T-helper 2 cell treated with Interferon-gamma antibody and Interleukin-4, amounts not matched to agents 5 μg/mL and 100 μg/mL, for 36 hours (primary cell): ENCODE results near the gene IRS2.
"Not testable (repeated sequence)": the region's sequence is repeated elsewhere in the genome, so short reads cannot be mapped to it uniquely, and the experiment has no call there.

Experiments used
- DNase-seq: peaks from one replicate; pipeline ENCODE4 v3.0.0; 2021; ENCODE audit warnings: low spot score
- H3K27ac Mint-ChIP-seq: one replicate; pipeline ENCODE4 v1.8.0; 2021; ENCODE audit warnings: mild to moderate bottlenecking, mixed read lengths
- H3K27me3 Mint-ChIP-seq: one replicate; pipeline ENCODE4 v1.8.0; 2021; ENCODE audit warnings: low read depth, mixed read lengths
- H3K36me3 Mint-ChIP-seq: one replicate; pipeline ENCODE4 v1.8.0; 2021; ENCODE audit warnings: low read depth, mixed read lengths
- H3K4me1 Mint-ChIP-seq: one replicate; pipeline ENCODE4 v1.8.0; 2021; ENCODE audit warnings: low read depth, mixed read lengths
- H3K4me3 Mint-ChIP-seq: one replicate; pipeline ENCODE4 v1.8.0; 2022; ENCODE audit warnings: mild to moderate bottlenecking, moderate library complexity, mixed read lengths
- H3K9me3 Mint-ChIP-seq: one replicate; pipeline ENCODE4 v1.8.0; 2021; ENCODE audit warnings: mixed read lengths

Gene IRS2, protein sequence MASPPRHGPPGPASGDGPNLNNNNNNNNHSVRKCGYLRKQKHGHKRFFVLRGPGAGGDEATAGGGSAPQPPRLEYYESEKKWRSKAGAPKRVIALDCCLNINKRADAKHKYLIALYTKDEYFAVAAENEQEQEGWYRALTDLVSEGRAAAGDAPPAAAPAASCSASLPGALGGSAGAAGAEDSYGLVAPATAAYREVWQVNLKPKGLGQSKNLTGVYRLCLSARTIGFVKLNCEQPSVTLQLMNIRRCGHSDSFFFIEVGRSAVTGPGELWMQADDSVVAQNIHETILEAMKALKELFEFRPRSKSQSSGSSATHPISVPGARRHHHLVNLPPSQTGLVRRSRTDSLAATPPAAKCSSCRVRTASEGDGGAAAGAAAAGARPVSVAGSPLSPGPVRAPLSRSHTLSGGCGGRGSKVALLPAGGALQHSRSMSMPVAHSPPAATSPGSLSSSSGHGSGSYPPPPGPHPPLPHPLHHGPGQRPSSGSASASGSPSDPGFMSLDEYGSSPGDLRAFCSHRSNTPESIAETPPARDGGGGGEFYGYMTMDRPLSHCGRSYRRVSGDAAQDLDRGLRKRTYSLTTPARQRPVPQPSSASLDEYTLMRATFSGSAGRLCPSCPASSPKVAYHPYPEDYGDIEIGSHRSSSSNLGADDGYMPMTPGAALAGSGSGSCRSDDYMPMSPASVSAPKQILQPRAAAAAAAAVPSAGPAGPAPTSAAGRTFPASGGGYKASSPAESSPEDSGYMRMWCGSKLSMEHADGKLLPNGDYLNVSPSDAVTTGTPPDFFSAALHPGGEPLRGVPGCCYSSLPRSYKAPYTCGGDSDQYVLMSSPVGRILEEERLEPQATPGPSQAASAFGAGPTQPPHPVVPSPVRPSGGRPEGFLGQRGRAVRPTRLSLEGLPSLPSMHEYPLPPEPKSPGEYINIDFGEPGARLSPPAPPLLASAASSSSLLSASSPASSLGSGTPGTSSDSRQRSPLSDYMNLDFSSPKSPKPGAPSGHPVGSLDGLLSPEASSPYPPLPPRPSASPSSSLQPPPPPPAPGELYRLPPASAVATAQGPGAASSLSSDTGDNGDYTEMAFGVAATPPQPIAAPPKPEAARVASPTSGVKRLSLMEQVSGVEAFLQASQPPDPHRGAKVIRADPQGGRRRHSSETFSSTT (N-terminal part only)

DNA sequence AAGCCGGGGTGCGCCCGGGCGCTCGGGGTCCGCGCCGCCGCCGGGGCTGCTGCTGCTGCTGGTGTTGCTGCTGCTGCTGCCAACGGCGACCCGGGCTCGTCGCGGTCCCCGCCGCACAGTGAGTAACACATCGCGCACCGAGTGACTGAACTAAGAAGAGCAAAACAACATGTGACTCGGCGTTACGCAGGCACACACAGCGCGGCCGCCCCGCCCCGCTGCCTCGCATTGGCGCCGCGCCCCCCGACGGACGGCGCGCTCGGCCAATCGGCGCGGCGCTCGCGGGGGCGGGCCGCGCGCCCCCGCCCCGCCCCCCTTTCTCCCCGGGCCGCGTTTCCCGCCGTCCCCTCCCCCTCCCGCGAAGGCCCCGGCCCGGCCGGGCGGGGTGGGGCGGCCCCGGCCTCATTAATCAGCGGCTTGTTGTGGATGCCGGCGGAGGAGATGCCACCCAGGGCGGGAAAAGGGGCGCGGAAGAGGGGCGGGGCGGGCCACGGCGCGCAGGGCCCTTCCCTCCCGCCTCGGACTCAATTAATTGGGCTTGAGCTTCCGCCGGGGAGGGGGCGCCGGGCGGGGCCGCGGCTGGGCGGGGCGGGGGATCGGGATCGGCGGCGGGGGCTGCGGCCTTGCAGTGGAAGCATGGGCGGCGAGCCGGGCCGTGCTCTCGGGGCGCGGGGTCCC, at the start of gene IRS2:
Gene IRS2, minus strand, starts transcription at position 127 of the 678 bp plus-strand sequence. CDS start 530 bp downstream, outside the sequence.
- H3K9me3 Mint-ChIP-seq = no peaks in the 10 kb centered on the region
- peak; percentile 95 for DNase-seq
- peaks cover 4% of the 10 kb centered on the region for H3K36me3 Mint-ChIP-seq
- peak within 1 kb of the TSS; percentile 80 for H3K4me3 Mint-ChIP-seq
- H3K27ac Mint-ChIP-seq = peak within 1 kb of the TSS; percentile 81
- peaks cover 25% of the 10 kb centered on the region for H3K27me3 Mint-ChIP-seq
- peaks cover 30% of the 10 kb centered on the region for H3K4me1 Mint-ChIP-seq

- Mint-ChIP-seq H3K27ac (no peak overlapping the region), H3K9me3 (no peaks in the 10 kb centered on the region), H3K27me3 (peaks cover 28% of the 10 kb centered on the region), H3K4me1 (peaks cover 3% of the 10 kb centered on the region), H3K4me3 (no peak overlapping the region), H3K36me3 (no peaks in the 10 kb centered on the region)
- DNase-seq = no peak
Measured at GRCh38 chr13:109834973-109835720, 48.8 kb upstream of the IRS2 start.

GRCh38 chr13:109833940-109834339, 47.6 kb upstream of the IRS2 start:
- peaks cover 22% of the 10 kb centered on the region for H3K27me3 Mint-ChIP-seq
- DNase-seq = no peak
- H3K9me3 Mint-ChIP-seq = no peaks in the 10 kb centered on the region
- no peak overlapping the region for H3K4me3 Mint-ChIP-seq
- H3K36me3 Mint-ChIP-seq = no peaks in the 10 kb centered on the region
- H3K4me1 Mint-ChIP-seq = no peaks in the 10 kb centered on the region
- H3K27ac Mint-ChIP-seq = no peak overlapping the region

GRCh38 chr13:109833071-109833470, 46.7 kb upstream of the IRS2 start:
- H3K4me1 Mint-ChIP-seq = no peaks in the 10 kb centered on the region
- no peak overlapping the region for H3K27ac Mint-ChIP-seq
- H3K36me3 Mint-ChIP-seq = no peaks in the 10 kb centered on the region
- DNase-seq = no peak
- no peaks in the 10 kb centered on the region for H3K9me3 Mint-ChIP-seq
- H3K27me3 Mint-ChIP-seq = peaks cover 22% of the 10 kb centered on the region
- H3K4me3 Mint-ChIP-seq = no peak overlapping the region

DNA sequence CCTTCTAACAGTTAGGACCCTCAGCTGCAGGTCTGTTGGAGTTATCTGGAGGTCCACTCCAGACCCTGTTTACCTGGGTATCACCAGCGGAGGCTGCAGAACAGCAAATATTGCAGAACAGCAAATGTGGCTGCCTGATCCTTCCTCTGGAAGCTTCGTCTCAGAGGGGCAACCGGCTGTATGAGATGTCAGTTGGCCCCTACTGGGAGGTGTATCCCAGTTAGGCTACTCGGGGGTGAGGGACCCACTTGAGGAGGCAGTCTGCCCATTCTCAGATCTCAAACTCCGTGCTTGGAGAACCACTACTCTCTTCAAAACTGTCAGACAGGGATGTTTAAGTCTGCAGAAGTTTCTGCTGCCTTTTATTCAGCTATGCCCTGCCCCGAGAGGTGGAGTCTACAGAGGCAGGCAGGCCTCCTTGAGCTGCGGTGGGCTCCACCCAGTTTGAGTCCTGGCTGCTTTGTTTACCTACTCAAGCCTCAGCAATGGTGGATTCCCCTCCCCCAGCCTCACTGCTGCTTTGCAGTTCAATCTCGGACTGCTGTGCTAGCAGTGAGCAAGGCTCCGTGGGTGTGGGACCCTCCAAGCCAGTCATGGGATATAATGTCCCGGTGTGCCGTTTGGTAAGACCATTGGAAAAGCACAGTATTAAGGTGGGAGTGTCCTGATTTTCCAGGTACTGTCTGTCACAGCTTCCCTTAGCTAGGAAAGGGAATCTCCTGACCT, 42.4 kb upstream of the IRS2 start:
- H3K9me3 Mint-ChIP-seq, H3K4me1 Mint-ChIP-seq, H3K4me3 Mint-ChIP-seq, H3K36me3 Mint-ChIP-seq, DNase-seq, H3K27ac Mint-ChIP-seq: not testable (repeated sequence)
- peaks cover 25% of the 10 kb centered on the region for H3K27me3 Mint-ChIP-seq

- not testable (repeated sequence) for H3K27ac Mint-ChIP-seq, H3K4me1 Mint-ChIP-seq, H3K36me3 Mint-ChIP-seq, H3K4me3 Mint-ChIP-seq, H3K9me3 Mint-ChIP-seq, DNase-seq
- peaks cover 28% of the 10 kb centered on the region for H3K27me3 Mint-ChIP-seq
Measured at GRCh38 chr13:109823201-109823600, 36.8 kb upstream of the IRS2 start.

DNA sequence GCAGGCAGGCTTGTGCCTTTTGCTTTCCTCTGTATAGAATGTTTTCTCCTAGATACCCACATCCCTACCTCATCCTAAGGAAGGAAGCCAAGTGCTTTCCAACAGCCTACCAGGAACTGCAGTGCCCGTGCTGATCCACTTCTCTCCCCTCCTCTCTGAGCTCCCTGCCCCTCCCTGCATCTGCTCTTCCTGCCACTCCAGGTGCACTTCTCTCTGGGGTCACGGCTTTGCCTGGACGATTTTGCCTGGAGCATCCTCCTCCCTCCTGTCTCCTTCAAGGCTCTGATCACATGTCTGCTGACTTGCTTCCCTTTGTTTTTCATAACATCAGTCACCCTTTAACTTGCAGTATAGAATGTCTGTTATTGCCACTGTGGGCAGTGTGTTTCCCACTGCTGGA, 34.7 kb upstream of the IRS2 start:
- H3K4me1 Mint-ChIP-seq = no peaks in the 10 kb centered on the region
- no peaks in the 10 kb centered on the region for H3K36me3 Mint-ChIP-seq
- no peak overlapping the region for H3K4me3 Mint-ChIP-seq
- H3K9me3 Mint-ChIP-seq = no peaks in the 10 kb centered on the region
- peaks cover 33% of the 10 kb centered on the region for H3K27me3 Mint-ChIP-seq
- no peak for DNase-seq
- H3K27ac Mint-ChIP-seq = no peak overlapping the region

DNA sequence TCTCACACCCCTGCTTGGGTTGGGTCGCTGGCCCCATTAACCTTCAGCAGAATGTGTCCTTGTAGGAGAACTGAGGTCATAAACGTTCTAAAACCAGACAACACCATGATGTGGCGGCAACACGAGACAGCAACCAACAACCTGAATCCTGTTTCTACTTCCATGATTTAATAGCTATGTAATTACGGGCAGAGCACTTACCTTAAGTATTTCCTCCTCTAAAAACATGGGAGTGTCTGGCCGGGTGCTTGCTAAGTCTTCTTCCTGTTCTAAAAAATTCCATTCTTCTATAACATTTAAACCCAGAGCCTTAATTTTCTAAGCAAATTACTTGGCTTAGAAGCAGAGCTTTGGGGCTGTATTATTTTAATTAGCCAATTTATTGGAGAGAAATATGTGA, 33.5 kb upstream of the IRS2 start:
- Mint-ChIP-seq H3K4me3 (no peak overlapping the region), H3K36me3 (no peaks in the 10 kb centered on the region), H3K27ac (no peak overlapping the region), H3K27me3 (peaks cover 28% of the 10 kb centered on the region), H3K9me3 (no peaks in the 10 kb centered on the region), H3K4me1 (no peaks in the 10 kb centered on the region)
- DNase-seq = no peak

- Mint-ChIP-seq H3K27me3 (peaks cover 28% of the 10 kb centered on the region), H3K9me3 (no peaks in the 10 kb centered on the region), H3K36me3 (no peaks in the 10 kb centered on the region), H3K27ac (no peak overlapping the region), H3K4me3 (no peak overlapping the region), H3K4me1 (no peaks in the 10 kb centered on the region)
- DNase-seq = no peak
Measured at GRCh38 chr13:109818886-109819285, 32.5 kb upstream of the IRS2 start.

DNA sequence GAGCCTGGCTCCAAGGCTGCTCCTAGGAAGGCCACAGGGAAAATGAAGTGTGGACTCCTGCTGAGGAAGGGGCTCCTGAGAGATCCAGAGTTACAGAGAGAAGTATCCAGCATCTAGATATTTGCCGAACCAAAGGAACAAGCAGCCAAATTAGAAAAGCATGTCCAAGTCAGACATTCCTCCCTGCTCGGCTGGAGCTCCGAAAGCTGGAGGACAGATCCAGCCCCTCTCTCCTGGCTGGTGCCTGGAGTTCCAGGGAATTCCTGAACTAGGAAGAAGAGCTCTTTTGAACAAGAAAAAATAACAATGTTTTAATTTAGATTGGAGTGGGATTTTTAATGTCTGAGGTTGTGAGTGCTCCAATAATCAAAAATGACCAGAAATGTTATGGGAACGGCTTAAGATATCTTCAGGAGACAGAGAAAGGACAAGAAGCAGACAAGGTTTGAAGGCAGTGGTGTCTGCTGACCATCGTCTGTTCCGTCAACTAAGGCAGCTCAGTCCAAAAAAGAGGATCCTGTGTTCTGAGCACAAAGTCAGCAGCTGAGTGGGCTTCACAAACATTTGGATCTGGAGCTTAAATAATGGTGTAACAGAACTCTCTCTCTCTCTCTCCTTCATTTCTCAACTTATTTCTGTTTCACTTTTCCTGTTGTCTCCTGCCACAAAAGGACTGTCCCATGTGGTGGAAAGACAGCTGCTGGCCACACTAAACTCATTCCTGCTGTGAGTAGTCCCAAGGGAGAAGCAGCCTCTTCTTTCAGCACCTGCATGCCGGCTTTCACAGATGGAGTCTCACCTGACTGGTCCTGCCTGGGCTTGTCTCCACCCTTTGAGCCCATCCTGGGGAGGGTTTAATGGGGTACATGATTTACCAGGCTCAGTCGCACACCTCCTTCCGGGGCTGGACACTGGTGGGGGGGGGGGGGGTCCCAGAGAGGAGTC, 31.5 kb upstream of the IRS2 start:
- H3K27me3 Mint-ChIP-seq = peaks cover 31% of the 10 kb centered on the region
- H3K4me3 Mint-ChIP-seq = no peak overlapping the region
- H3K4me1 Mint-ChIP-seq = no peaks in the 10 kb centered on the region
- DNase-seq = no peak
- H3K36me3 Mint-ChIP-seq = no peaks in the 10 kb centered on the region
- H3K9me3 Mint-ChIP-seq = no peaks in the 10 kb centered on the region
- H3K27ac Mint-ChIP-seq = no peak overlapping the region

DNA sequence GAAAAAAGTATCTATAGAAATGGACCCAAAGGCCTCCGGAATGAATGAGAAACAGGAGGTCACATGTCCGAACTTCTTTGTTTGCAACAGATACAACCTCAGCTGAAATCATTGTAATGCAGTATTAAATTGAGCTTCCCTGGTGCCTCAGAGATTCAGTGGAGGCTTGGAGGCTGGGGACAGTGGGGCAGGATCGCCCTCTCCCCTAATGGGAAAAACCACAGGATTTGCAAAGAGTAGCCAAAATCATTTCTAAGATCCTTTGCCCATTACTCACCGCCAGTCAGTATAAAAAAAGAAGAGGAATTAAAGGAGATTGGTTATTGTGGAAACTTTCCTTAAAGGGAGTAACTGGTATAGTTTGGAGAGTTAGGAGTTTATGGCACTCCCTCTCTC, 30.4 kb upstream of the IRS2 start:
- Mint-ChIP-seq H3K36me3 (no peaks in the 10 kb centered on the region), H3K27ac (no peak overlapping the region), H3K9me3 (no peaks in the 10 kb centered on the region), H3K27me3 (peaks cover 33% of the 10 kb centered on the region), H3K4me1 (no peaks in the 10 kb centered on the region), H3K4me3 (no peak overlapping the region)
- no peak for DNase-seq
